WTC11 (cell line): ENCODE measurements around the gene ZNF48.

Experiments
- CREM ChIP-seq: sonication (generic); formaldehyde crosslinking; IDR thresholded peaks from 2 replicates; pipeline ENCODE4 v1.8.1; 2022; ENCODE audit warnings: mild to moderate bottlenecking, missing genetic modification reagents, moderate library complexity
- NFYB ChIP-seq: sonication (generic); formaldehyde crosslinking; conservative IDR thresholded peaks from 2 replicates; pipeline ENCODE4 v1.8.0; 2022; ENCODE audit warnings: low read depth, missing genetic modification reagents
- OVOL2 ChIP-seq: fragments of 250-450 bp; sonication (Bioruptor Pico); IDR thresholded peaks from 2 replicates; pipeline ENCODE4 v1.9.0; 2021; ENCODE audit warnings: mild to moderate bottlenecking, borderline replicate concordance
- TF ChIP-seq, protein P1 (sequence below): fragments of 200-600 bp; IDR thresholded peaks from 2 replicates; pipeline ENCODE4 v1.8.0; 2022; ENCODE audit warnings: antibody characterized with exemption
- TF ChIP-seq, protein P2 (sequence below): sonication (generic); formaldehyde crosslinking; IDR thresholded peaks from 2 replicates; pipeline ENCODE4 v1.8.1; 2023; ENCODE audit warnings: mild to moderate bottlenecking, missing genetic modification reagents
- TF ChIP-seq, protein P3 (sequence below): sonication (generic); formaldehyde crosslinking; IDR thresholded peaks from 2 replicates; pipeline ENCODE4 v1.8.0; 2022; ENCODE audit warnings: missing genetic modification reagents

DNA sequence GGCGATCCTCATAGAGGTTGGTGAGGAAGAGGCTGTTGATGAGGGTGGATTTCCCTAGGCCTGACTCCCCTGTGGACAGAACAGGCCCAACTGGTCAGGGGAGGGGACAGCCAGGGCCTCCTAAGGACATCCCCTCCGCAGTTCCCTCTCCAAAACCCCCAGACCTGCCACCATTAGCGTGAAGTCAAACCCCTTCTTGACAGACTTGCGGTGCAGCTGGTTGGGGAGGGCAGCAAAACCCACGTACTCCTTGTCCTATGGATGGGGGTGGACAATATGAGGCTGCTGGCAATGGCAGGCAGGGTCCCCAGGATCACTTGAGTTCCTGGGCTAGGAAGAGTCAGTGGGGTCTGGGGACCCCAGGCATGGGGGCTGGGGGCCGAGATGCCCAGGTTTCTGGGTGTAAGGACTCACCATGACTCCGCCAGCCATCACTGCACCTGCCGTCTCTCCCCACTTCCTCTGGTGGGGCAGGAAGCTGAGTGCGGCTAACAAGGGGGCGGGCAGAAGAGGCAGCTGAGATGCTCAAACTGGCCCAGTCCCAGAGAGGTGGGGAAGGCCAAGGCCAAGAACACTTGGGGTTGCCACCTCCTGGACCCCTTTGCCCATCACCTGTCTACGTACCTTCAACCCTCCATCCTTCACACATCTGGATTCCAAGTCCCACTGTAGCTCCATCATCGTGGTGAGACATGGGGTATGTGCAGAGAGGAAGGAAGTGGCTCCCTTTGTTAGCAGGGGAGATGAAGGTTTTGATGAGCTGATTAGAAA, 12.9 kb upstream of the ZNF48 start, which contains the start of gene SEPTIN1:
- TF ChIP-seq OVOL2 (CRISPR knock-in tag) (no peak), NFYB (no peak), CREM (no peak)
- TF ChIP-seq, protein P1, sequence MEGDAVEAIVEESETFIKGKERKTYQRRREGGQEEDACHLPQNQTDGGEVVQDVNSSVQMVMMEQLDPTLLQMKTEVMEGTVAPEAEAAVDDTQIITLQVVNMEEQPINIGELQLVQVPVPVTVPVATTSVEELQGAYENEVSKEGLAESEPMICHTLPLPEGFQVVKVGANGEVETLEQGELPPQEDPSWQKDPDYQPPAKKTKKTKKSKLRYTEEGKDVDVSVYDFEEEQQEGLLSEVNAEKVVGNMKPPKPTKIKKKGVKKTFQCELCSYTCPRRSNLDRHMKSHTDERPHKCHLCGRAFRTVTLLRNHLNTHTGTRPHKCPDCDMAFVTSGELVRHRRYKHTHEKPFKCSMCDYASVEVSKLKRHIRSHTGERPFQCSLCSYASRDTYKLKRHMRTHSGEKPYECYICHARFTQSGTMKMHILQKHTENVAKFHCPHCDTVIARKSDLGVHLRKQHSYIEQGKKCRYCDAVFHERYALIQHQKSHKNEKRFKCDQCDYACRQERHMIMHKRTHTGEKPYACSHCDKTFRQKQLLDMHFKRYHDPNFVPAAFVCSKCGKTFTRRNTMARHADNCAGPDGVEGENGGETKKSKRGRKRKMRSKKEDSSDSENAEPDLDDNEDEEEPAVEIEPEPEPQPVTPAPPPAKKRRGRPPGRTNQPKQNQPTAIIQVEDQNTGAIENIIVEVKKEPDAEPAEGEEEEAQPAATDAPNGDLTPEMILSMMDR, result no peak
- TF ChIP-seq, protein P2, sequence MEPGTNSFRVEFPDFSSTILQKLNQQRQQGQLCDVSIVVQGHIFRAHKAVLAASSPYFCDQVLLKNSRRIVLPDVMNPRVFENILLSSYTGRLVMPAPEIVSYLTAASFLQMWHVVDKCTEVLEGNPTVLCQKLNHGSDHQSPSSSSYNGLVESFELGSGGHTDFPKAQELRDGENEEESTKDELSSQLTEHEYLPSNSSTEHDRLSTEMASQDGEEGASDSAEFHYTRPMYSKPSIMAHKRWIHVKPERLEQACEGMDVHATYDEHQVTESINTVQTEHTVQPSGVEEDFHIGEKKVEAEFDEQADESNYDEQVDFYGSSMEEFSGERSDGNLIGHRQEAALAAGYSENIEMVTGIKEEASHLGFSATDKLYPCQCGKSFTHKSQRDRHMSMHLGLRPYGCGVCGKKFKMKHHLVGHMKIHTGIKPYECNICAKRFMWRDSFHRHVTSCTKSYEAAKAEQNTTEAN (CRISPR knock-in tag), result no peak
- TF ChIP-seq, protein P3, sequence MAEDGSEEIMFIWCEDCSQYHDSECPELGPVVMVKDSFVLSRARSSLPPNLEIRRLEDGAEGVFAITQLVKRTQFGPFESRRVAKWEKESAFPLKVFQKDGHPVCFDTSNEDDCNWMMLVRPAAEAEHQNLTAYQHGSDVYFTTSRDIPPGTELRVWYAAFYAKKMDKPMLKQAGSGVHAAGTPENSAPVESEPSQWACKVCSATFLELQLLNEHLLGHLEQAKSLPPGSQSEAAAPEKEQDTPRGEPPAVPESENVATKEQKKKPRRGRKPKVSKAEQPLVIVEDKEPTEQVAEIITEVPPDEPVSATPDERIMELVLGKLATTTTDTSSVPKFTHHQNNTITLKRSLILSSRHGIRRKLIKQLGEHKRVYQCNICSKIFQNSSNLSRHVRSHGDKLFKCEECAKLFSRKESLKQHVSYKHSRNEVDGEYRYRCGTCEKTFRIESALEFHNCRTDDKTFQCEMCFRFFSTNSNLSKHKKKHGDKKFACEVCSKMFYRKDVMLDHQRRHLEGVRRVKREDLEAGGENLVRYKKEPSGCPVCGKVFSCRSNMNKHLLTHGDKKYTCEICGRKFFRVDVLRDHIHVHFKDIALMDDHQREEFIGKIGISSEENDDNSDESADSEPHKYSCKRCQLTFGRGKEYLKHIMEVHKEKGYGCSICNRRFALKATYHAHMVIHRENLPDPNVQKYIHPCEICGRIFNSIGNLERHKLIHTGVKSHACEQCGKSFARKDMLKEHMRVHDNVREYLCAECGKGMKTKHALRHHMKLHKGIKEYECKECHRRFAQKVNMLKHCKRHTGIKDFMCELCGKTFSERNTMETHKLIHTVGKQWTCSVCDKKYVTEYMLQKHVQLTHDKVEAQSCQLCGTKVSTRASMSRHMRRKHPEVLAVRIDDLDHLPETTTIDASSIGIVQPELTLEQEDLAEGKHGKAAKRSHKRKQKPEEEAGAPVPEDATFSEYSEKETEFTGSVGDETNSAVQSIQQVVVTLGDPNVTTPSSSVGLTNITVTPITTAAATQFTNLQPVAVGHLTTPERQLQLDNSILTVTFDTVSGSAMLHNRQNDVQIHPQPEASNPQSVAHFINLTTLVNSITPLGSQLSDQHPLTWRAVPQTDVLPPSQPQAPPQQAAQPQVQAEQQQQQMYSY (CRISPR knock-in tag), result no peak
